Caco-2 (cell line): ENCODE measurements around the gene P4HTM. TPM values are rescaled to one million over a fixed set of nuclear protein-coding genes. Genes with fewer than 3 reads are reported as not detected.

Source experiments
- BruUV-seq: library from RNA; stranded (reverse); fragments of 400-500 nt; replicated peaks from 2 replicates; lab custom pipeline; 2021; lab: Mats Ljungman, UMichigan
- CTCF ChIA-PET: fragments of 300-600 bp; sonication (Branson Sonifier 250); formaldehyde crosslinking; loops from one replicate; lab custom pipeline; 2022; ENCODE audit warnings: antibody characterized with exemption; lab: Charles Lee
- POLR2A ChIA-PET: fragments of 300-600 bp; sonication (Branson Sonifier 250); formaldehyde crosslinking; loops from one replicate; lab custom pipeline; 2022; ENCODE audit warnings: antibody characterized with exemption; lab: Charles Lee
- DNase-seq, 2 experiments: peaks; one replicate each; pipeline versions ENCODE4 v3.0.0 to v3.0.0-alpha.2; 2020 to 2022
- H3K27me3 ChIP-seq: replicated peaks from 2 replicates; pipeline ENCODE4 v1.6.0; 2011; ENCODE audit warnings: low read length; ENCODE audit not compliant: control insufficient read depth, insufficient read depth
- H3K36me3 ChIP-seq: 2 replicates; pipeline ENCODE4 v1.5.1; 2011; ENCODE audit warnings: low read length; ENCODE audit not compliant: control insufficient read depth, insufficient read depth
- H3K4me1 ChIP-seq: fragments of 250-450 bp; sonication (Bioruptor Pico); 2 replicates; pipeline ENCODE4 v1.5.1; 2020; ENCODE audit warnings: mild to moderate bottlenecking
- H3K4me3 ChIP-seq: 2 replicates; pipeline ENCODE4 v1.5.1; 2011; ENCODE audit warnings: low read depth, mild to moderate bottlenecking, control low read depth, low read length
- H3K9me3 ChIP-seq: fragments of 250-450 bp; sonication (Bioruptor Pico); 2 replicates; pipeline ENCODE4 v1.5.1; 2020; ENCODE audit warnings: mild to moderate bottlenecking, moderate library complexity
- H3K27ac Mint-ChIP-seq: one replicate; pipeline ENCODE4 v1.8.0; 2022; ENCODE audit warnings: mixed read lengths; ENCODE audit not compliant: unreplicated experiment
- H3K27me3 Mint-ChIP-seq: one replicate; pipeline ENCODE4 v1.8.0; 2022; ENCODE audit warnings: mixed read lengths; ENCODE audit not compliant: insufficient read depth, unreplicated experiment
- H3K36me3 Mint-ChIP-seq: one replicate; pipeline ENCODE4 v1.8.0; 2022; ENCODE audit warnings: mild to moderate bottlenecking, mixed read lengths; ENCODE audit not compliant: insufficient read depth, unreplicated experiment
- H3K4me1 Mint-ChIP-seq: one replicate; pipeline ENCODE4 v1.8.0; 2022; ENCODE audit warnings: low read depth, mixed read lengths; ENCODE audit not compliant: unreplicated experiment
- H3K4me3 Mint-ChIP-seq: one replicate; pipeline ENCODE4 v1.8.0; 2022; ENCODE audit warnings: mild to moderate bottlenecking, moderate library complexity, mixed read lengths; ENCODE audit not compliant: unreplicated experiment
- H3K9me3 Mint-ChIP-seq: one replicate; pipeline ENCODE4 v1.8.0; 2022; ENCODE audit warnings: mixed read lengths; ENCODE audit not compliant: unreplicated experiment
- CTCF ChIP-seq, 2 experiments: fragments of 200-600 bp in 1 of 2; IDR thresholded peaks; 1 replicate in 1 of 2; 2 replicates in 1 of 2; pipeline versions ENCODE4 v1.5.1 to v1.8.0; 2011 to 2022; ENCODE audit warnings: antibody characterized with exemption in 1 of 2, control low read depth in 1 of 2, inconsistent platforms in 1 of 2, low read depth in 1 of 2, low read length in 1 of 2, mild to moderate bottlenecking in 1 of 2, moderate library complexity in 1 of 2; ENCODE audit not compliant: insufficient read depth in 1 of 2, severe bottlenecking in 1 of 2, unreplicated experiment in 1 of 2
- intact Hi-C: fragments of 100-400 bp; cut with micrococcal nuclease; formaldehyde crosslinking; loops from one replicate; pipeline ENCODE4 v1.10.0; 2022; ENCODE audit not compliant: unreplicated experiment
- total RNA-seq: library from RNA; stranded (reverse); gene quantifications from 2 replicates; pipeline ENCODE4 v1.2.3, GENCODE V29; 2022

The P4HTM gene
- total RNA-seq, 1 experiment from 2014 or later = 24.4 TPM

DNA sequence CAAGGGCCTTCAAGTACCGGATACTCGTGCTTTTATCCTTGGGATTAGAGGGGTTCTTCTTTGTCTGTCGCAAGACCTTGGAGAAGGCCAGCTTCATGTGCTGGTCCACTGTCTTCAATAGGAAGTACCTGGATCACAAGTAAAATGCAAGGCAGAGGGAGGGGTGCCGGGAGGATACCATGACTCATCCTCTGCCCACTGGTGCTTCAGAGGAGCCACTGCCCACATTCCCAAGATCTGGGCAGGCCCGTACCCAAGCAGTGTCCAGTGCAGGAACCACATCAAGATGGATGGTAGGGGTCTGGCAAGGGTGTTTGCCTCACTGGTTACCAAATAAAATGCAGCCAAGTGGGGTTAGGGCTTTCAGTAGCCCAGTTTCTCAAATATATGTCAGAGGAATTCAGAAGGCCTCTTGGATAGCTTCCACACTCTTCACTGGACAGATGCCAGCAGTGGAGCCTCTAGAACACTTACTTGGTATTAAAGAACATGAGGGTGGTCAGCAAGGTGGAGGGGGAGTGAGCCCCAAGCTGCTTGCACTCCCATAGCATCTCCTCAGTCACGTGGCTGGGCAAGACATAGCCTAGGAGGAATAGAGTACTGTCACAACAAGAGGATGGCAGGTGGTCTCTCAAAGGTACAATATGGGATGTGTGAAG lies 42.7 kb downstream of the P4HTM start:
- CTCF ChIA-PET = no interaction called here
- no peaks in the 10 kb centered on the region for H3K27me3 ChIP-seq
- Mint-ChIP-seq H3K27me3 (no peaks in the 10 kb centered on the region), H3K27ac (no peak overlapping the region), H3K4me1 (peaks cover 14% of the 10 kb centered on the region), H3K4me3 (no peak overlapping the region), H3K9me3 (no peaks in the 10 kb centered on the region), H3K36me3 (peaks cover 91% of the 10 kb centered on the region)
- no peak for DNase-seq
- no peak for TF ChIP-seq CTCF (IDR thresholded peaks at IDR 0.05; ENCODE audit: insufficient read depth in 1 of 2, low read depth in 1 of 2, low read length in 1 of 2, severe bottlenecking in 1 of 2, unreplicated experiment in 1 of 2)
- POLR2A ChIA-PET = interaction anchor here (0.5 kb wide), 1 partner anchor 445 kb away, joined by 3 read pairs; no protein-coding TSS in a partner anchor
- no peaks in the 10 kb centered on the region for H3K9me3 ChIP-seq
- H3K36me3 ChIP-seq = peaks cover 3% of the 10 kb centered on the region
- no TSS peak for BruUV-seq
- H3K4me1 ChIP-seq = peaks cover 7% of the 10 kb centered on the region
- intact Hi-C loops = no loop called here
- no peak overlapping the region for H3K4me3 ChIP-seq

- no peak overlapping the region for H3K4me3 ChIP-seq
- H3K36me3 ChIP-seq = peaks cover 3% of the 10 kb centered on the region
- Mint-ChIP-seq H3K4me3 (no peak overlapping the region), H3K27me3 (no peaks in the 10 kb centered on the region), H3K4me1 (peaks cover 1% of the 10 kb centered on the region), H3K9me3 (no peaks in the 10 kb centered on the region), H3K36me3 (peaks cover 74% of the 10 kb centered on the region), H3K27ac (no peak overlapping the region)
- no TSS peak for BruUV-seq
- POLR2A ChIA-PET = no interaction called here
- no peaks in the 10 kb centered on the region for H3K27me3 ChIP-seq
- no peaks in the 10 kb centered on the region for H3K9me3 ChIP-seq
- CTCF ChIA-PET = no interaction called here
- DNase-seq = no peak
- no peak for TF ChIP-seq CTCF (IDR thresholded peaks at IDR 0.05; ENCODE audit: insufficient read depth in 1 of 2, low read depth in 1 of 2, low read length in 1 of 2, severe bottlenecking in 1 of 2, unreplicated experiment in 1 of 2)
- intact Hi-C loops = no loop called here
- no peaks in the 10 kb centered on the region for H3K4me1 ChIP-seq
Measured at GRCh38 chr3:49034650-49035049, 44.6 kb downstream of the P4HTM start.

DNA sequence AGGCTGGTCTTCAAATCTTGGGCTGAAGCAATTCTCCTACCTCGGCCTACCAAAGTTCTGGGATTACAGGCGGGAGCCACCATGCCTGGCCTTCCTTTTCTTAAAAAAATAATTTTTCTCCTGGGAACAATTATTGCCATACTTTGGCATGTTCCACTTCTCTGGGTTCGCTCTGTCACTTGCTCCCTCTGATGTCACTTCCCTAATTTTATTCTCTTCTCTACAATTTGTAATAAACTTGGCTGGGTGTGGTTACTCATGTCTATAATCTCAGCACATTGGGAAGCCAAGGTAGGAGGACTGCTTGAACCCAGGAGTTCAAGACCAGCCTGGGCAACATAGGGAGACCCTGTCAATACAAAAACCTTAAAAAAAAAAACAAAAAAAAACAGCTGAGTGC lies 45.2 kb downstream of the P4HTM start:
- Mint-ChIP-seq H3K4me1 (no peaks in the 10 kb centered on the region), H3K36me3 (peaks cover 77% of the 10 kb centered on the region), H3K27me3 (no peaks in the 10 kb centered on the region), H3K27ac (no peak overlapping the region), H3K9me3 (no peaks in the 10 kb centered on the region), H3K4me3 (no peak overlapping the region)
- peaks cover 3% of the 10 kb centered on the region for H3K36me3 ChIP-seq
- H3K9me3 ChIP-seq = no peaks in the 10 kb centered on the region
- intact Hi-C loops = no loop called here
- no peaks in the 10 kb centered on the region for H3K27me3 ChIP-seq
- no peak for DNase-seq
- no peak for TF ChIP-seq CTCF (IDR thresholded peaks at IDR 0.05; ENCODE audit: insufficient read depth in 1 of 2, low read depth in 1 of 2, low read length in 1 of 2, severe bottlenecking in 1 of 2, unreplicated experiment in 1 of 2)
- BruUV-seq = no TSS peak
- ChIA-PET CTCF (no interaction called here), POLR2A (no interaction called here)
- no peak overlapping the region for H3K4me3 ChIP-seq
- H3K4me1 ChIP-seq = no peaks in the 10 kb centered on the region
